Measurements from ENCODE around the gene BCL11B. TPM values are rescaled to one million over a fixed set of nuclear protein-coding genes. Genes with fewer than 3 reads are reported as not detected.
A peak's percentile ranks its signal among the peaks of the same experiment; 100 is the strongest.

The BCL11B gene
- total and polyA plus RNA-seq, 2 of the 8 experiments (the other 6 are each of a cell fraction or from before 2014, with no cell fraction given) = 0.63 to 5.9 TPM

GRCh38 chr14:99250636-99251208 is 21.3 kb downstream of the BCL11B start:
- Histone ChIP-seq H3K18ac (ENCODE audit: extremely low read depth, low read length) (no peak overlapping the region; the same call in 1 of the 2 replicates), H3K56ac (replicated peaks; ENCODE audit: insufficient read length, low read depth, low read length) (no peak overlapping the region), H3K4me2 (ENCODE audit: insufficient read depth in 1 of 2, low read depth in 2 of 2, low read length in 2 of 2) (no peak overlapping the region), H3K23ac (ENCODE audit: insufficient read length) (no peak overlapping the region), H4K91ac (replicated peaks; ENCODE audit: insufficient read length, low read length) (no peak overlapping the region), H3K36me3 (ENCODE audit: control insufficient read depth in 2 of 4, insufficient read depth in 4 of 4, low read length in 3 of 4) (no peaks in the 10 kb centered on the region), H4K5ac (ENCODE audit: insufficient read length, low read depth, low read length) (no peak overlapping the region), H2BK120ac (replicated peaks; ENCODE audit: low read depth, low read length) (no peak overlapping the region), H2BK20ac (ENCODE audit: low read length) (0 out of 2 replicates have a peak overlapping the region, but pooled peaks have one; percentile 26), H2BK12ac (ENCODE audit: low read depth, low read length) (no peak overlapping the region), H2BK5ac (ENCODE audit: low read depth, low read length) (no peak overlapping the region), H3K79me1 (ENCODE audit: low read depth, low read length) (peaks cover 15% of the 10 kb centered on the region), H2AK5ac (ENCODE audit: low read depth, low read length) (peak overlapping the region; percentile 84; the same call in 1 of the 2 replicates), H3K4me1 (replicated peaks in 1 of 4; ENCODE audit: control insufficient read depth in 3 of 4, insufficient read depth in 4 of 4, low read length in 3 of 4) (peaks cover 16 to 41% (median 25%) of the 10 kb centered on the region in 4 experiments), H2BK15ac (ENCODE audit: low read length) (no peak overlapping the region), H3K79me2 (ENCODE audit: control insufficient read depth in 1 of 2, insufficient read depth in 2 of 2, low read length in 2 of 2) (peaks cover 0 to 41% of the 10 kb centered on the region in 2 experiments; a peak in 2 of 4 replicates), H3K14ac (ENCODE audit: insufficient read length) (no peak overlapping the region), H4K20me1 (replicated peaks in 1 of 2; ENCODE audit: control insufficient read depth in 1 of 2, insufficient read depth in 2 of 2, low read length in 2 of 2) (peaks cover 3 to 4% of the 10 kb centered on the region in 2 experiments), H3K9ac (replicated peaks in 1 of 4; ENCODE audit: extremely low read depth in 1 of 4, low read depth in 3 of 4, low read length in 3 of 4) (no peak overlapping the region; a peak in 1 of 7 replicates), H3K27me3 (replicated peaks in 1 of 4; ENCODE audit: control insufficient read depth in 3 of 4, extremely low read depth in 1 of 4, insufficient read depth in 3 of 4, low read length in 3 of 4) (peaks cover 0 to 7% (median 3%) of the 10 kb centered on the region in 4 experiments; a peak in 4 of 7 replicates), H3K27ac (ENCODE audit: low read depth, low read length) (no peak overlapping the region), H4K8ac (ENCODE audit: extremely low read depth, insufficient read depth, low read length) (peak overlapping the region; percentile 35; the same call in 1 of the 2 replicates), H3K4ac (replicated peaks; ENCODE audit: insufficient read length, low read depth, low read length) (no peak overlapping the region), H2AFZ (ENCODE audit: low read length) (no peak overlapping the region), H3K9me3 (ENCODE audit: insufficient read depth in 2 of 2, low read depth in 1 of 2, low read length in 1 of 2) (no peaks in the 10 kb centered on the region), H3K4me3 (ENCODE audit: extremely low read depth in 1 of 4, insufficient read depth in 2 of 4, low read depth in 3 of 4, low read length in 4 of 4) (no peak overlapping the region), H3K23me2 (ENCODE audit: low read depth, low read length) (peaks cover 4% of the 10 kb centered on the region)
- ChIA-PET CTCF (ENCODE audit: partially characterized antibody) (interaction anchor here (0.6 to 0.9 kb wide), 2 partner anchors 16 to 26 kb away, joined by 3 read pairs; no protein-coding TSS in a partner anchor), POLR2A (ENCODE audit: partially characterized antibody) (interaction anchor here (0.8 to 1.0 kb wide), 2 partner anchors 14 to 162 kb away, joined by 3 read pairs; no protein-coding TSS in a partner anchor)
- DNase-seq (ENCODE audit: low read depth in 1 of 2, low spot score in 2 of 2) = no peak
- no peak for FAIRE-seq
- WGBS, 2 experiments (ENCODE audit: extremely low coverage in 1 of 2, insufficient coverage in 1 of 2, insufficient read length in 1 of 2, insufficient replicate concordance in 2 of 2, low coverage in 1 of 2, low lambda C conversion rate in 2 of 2, missing lambda C conversion rate in 1 of 2) = 75% methylated on average over 5 of the region's 5 CpGs; no CpG with 5 or more reads in 1 of the 2 experiments
- TF ChIP-seq KDM4A (IDR thresholded peaks at IDR 0.05; ENCODE audit: low read depth, low read length, severe bottlenecking) (no peak), RAD21 (IDR thresholded peaks at IDR 0.05 in 1 of 2, conservative IDR thresholded peaks at IDR 0.05 in 1 of 2; ENCODE audit: low read depth in 2 of 2, low read length in 2 of 2) (no peak)

All from H1 (cell line).